Smooth muscle cell of the brain vasculature (primary cell): ENCODE measurements around the gene PKD2L1.

Experiments
- DNase-seq: peaks from one replicate; pipeline ENCODE4 v3.0.0-alpha.2; 2012; ENCODE audit warnings: low read depth, low spot score

The PKD2L1 gene

GRCh38 chr10:100356067-100357017 is 26.3 kb upstream of the PKD2L1 start:
- DNase-seq = no peak

- no peak for DNase-seq
Observed at GRCh38 chr10:100355086-100355485, 25.1 kb upstream of the PKD2L1 start.

- no peak for DNase-seq
Observed at GRCh38 chr10:100353770-100354485, 23.9 kb upstream of the PKD2L1 start.

- no peak for DNase-seq
Observed at GRCh38 chr10:100350914-100351485, 21.0 kb upstream of the PKD2L1 start.

- no peak for DNase-seq
Observed at GRCh38 chr10:100349672-100350071, 19.6 kb upstream of the PKD2L1 start.

- no peak for DNase-seq
Observed at GRCh38 chr10:100349087-100349486, 19.1 kb upstream of the PKD2L1 start.

- no peak for DNase-seq
Observed at GRCh38 chr10:100348389-100348927, 18.4 kb upstream of the PKD2L1 start.

GRCh38 chr10:100347568-100348195 is 17.7 kb upstream of the PKD2L1 start:
- no peak for DNase-seq

GRCh38 chr10:100346765-100347567 is 16.9 kb upstream of the PKD2L1 start, which contains the start of gene SCD:
SCD (plus strand) TSS chr10:100347233; CDS start chr10:100347505, 272 bp downstream.
- peak; percentile 74 for DNase-seq

GRCh38 chr10:100346351-100346764 is 16.3 kb upstream of the PKD2L1 start:
- no peak for DNase-seq

GRCh38 chr10:100345570-100346330 is 15.7 kb upstream of the PKD2L1 start:
- DNase-seq = no peak

GRCh38 chr10:100344241-100344788 is 14.3 kb upstream of the PKD2L1 start:
- DNase-seq = no peak

GRCh38 chr10:100342627-100342972 is 12.6 kb upstream of the PKD2L1 start:
- no peak for DNase-seq

- DNase-seq = no peak
Observed at GRCh38 chr10:100341953-100342626, 12.1 kb upstream of the PKD2L1 start.

GRCh38 chr10:100340948-100341847 is 11.2 kb upstream of the PKD2L1 start:
- peak; percentile 73 for DNase-seq

- DNase-seq = no peak
Observed at GRCh38 chr10:100339236-100339635, 9.2 kb upstream of the PKD2L1 start.

- DNase-seq = no peak
Observed at GRCh38 chr10:100338434-100339036, 8.5 kb upstream of the PKD2L1 start.

GRCh38 chr10:100334762-100335161 is 4.7 kb upstream of the PKD2L1 start:
- no peak for DNase-seq
